ENCODE results near the gene TSNAXIP1. TPM values are rescaled to one million over a fixed set of nuclear protein-coding genes. Genes with fewer than 3 reads are reported as not detected.
A peak's percentile ranks its signal among the peaks of the same experiment; 100 is the strongest.

The TSNAXIP1 gene
- total and polyA plus RNA-seq, 9 of the 15 experiments (the other 6 are each of a cell fraction or from before 2014, with no cell fraction given) = 0.03 to 0.24 (median 0.11) TPM; not detected in 4

DNA sequence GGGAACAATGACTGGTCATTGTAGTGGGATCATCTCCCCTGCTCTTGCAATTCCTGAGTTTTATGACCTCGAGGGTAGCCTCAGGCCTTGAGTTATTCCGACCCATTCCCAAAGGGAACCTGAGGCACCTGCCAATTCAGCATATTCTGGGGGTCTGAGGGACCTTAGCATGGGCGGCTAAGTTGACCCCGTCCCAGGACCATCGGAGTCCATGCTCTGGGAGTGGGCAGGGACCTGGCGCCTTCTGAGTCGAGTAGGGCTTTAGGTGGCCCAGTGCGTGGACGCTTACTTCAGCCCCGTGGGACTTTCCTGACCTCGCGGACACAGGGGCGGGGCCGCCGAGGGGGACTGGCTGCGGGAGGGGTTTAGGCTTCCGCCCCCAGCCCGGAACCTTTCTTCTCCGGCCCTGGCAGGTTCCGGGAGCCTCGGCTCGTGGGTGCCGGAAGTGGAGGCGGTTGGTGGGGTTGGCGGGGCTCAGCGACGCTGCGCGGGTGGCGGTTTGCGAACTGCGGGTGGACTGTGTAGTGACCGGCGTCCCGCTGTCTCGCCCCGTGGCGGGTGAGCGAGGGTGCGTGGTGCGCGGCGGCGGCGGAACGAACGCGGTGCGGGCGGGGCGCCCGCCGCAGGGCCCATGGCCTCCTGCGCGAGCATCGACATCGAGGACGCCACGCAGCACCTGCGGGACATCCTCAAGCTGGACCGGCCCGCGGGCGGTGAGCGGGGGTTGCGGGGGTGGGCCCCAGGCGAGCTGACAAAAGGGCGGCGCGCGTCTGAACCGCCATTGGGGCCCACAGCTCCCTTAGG lies 66.1 kb downstream of the TSNAXIP1 start, which contains the start of gene EDC4 (continued):
- TF ChIP-seq, protein P1, sequence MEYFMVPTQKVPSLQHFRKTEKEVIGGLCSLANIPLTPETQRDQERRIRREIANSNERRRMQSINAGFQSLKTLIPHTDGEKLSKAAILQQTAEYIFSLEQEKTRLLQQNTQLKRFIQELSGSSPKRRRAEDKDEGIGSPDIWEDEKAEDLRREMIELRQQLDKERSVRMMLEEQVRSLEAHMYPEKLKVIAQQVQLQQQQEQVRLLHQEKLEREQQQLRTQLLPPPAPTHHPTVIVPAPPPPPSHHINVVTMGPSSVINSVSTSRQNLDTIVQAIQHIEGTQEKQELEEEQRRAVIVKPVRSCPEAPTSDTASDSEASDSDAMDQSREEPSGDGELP (CRISPR knock-in tag; IDR thresholded peaks at IDR 0.05; ENCODE audit: borderline replicate concordance) = peak; percentile 80; the same call in 1 of the 2 replicates
- TF ChIP-seq EP400 (IDR thresholded peaks at IDR 0.05) (peak; percentile 90), KAT2B (IDR thresholded peaks at IDR 0.05; ENCODE audit: low read depth, low read length) (no peak), GTF2E2 (tag; IDR thresholded peaks at IDR 0.05) (no peak), ETS2 (tag; IDR thresholded peaks at IDR 0.05; ENCODE audit: borderline replicate concordance, poor library complexity, severe bottlenecking) (no peak), ZNF23 (CRISPR knock-in tag; IDR thresholded peaks at IDR 0.05) (no peak), STAT5B (CRISPR knock-in tag; IDR thresholded peaks at IDR 0.05) (no peak), ARID2 (IDR thresholded peaks at IDR 0.05) (no peak), BCOR (IDR thresholded peaks at IDR 0.05) (no peak), BRF1 (IDR thresholded peaks at IDR 0.05; ENCODE audit: borderline replicate concordance, extremely low read depth, insufficient read length) (no peak), HCFC1 (IDR thresholded peaks at IDR 0.05; ENCODE audit: low read depth, low read length) (peak; percentile 86), ZNF197 (CRISPR knock-in tag; IDR thresholded peaks at IDR 0.05; ENCODE audit: low read depth) (no peak)
- TF ChIP-seq, protein P2, sequence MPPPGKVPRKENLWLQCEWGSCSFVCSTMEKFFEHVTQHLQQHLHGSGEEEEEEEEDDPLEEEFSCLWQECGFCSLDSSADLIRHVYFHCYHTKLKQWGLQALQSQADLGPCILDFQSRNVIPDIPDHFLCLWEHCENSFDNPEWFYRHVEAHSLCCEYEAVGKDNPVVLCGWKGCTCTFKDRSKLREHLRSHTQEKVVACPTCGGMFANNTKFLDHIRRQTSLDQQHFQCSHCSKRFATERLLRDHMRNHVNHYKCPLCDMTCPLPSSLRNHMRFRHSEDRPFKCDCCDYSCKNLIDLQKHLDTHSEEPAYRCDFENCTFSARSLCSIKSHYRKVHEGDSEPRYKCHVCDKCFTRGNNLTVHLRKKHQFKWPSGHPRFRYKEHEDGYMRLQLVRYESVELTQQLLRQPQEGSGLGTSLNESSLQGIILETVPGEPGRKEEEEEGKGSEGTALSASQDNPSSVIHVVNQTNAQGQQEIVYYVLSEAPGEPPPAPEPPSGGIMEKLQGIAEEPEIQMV (tag; conservative IDR thresholded peaks at IDR 0.05; ENCODE audit: low read depth) = no peak
- TF ChIP-seq, protein P3, sequence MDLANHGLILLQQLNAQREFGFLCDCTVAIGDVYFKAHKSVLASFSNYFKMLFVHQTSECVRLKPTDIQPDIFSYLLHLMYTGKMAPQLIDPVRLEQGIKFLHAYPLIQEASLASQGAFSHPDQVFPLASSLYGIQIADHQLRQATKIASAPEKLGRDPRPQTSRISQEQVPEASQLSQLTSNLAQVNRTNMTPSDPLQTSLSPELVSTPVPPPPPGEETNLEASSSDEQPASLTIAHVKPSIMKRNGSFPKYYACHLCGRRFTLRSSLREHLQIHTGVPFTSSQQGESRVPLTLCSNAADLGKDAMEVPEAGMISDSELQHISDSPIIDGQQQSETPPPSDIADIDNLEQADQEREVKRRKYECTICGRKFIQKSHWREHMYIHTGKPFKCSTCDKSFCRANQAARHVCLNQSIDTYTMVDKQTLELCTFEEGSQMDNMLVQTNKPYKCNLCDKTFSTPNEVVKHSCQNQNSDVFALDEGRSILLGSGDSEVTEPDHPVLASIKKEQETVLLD (IDR thresholded peaks at IDR 0.05) = peak; percentile 64; the same call in 1 of the 2 replicates

Data from K562 (cell line).